Measurements from ENCODE around the gene PLEKHN1.
A peak's percentile ranks its signal among the peaks of the same experiment; 100 is the strongest.
"Not testable (repeated sequence)": the region's sequence is repeated elsewhere in the genome, so short reads cannot be mapped to it uniquely, and the experiment has no call there.

The PLEKHN1 gene

DNA sequence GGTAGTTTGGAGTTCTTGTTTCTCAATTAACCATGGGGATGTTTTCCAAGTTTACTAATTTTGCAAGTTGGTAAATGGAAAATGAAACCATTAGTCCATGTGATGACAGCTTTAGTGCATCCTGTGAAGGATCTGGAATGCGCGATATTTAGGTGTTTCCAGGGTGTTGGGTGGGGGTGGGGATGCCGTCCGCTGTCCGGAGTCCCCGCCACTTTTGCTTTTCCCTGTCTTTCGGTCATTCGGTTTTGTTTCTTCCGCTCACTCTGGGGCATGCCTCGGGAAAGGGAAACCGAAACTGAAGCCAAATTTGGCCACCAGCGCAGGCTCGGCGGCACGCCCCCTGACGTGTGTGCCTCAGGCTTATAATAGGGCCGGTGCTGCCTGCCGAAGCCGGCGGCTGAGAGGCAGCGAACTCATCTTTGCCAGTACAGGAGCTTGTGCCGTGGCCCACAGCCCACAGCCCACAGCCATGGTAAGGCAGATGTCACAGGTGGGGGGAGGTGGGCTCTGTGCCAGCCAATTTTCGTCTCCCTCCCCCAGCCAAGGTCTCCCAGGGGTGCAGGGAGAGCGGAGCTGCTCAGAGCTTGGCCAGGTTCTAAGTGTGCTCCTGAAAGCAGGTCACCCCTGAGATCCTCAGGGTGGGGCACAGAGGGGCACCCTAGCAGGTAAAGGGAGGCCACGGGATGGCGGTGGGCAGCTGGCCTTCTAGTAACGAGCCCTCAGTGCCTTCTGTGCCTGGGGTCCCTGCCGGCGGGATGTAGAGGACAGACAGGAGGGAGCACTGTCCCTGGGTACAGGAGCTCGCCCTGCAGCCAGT lies 47.0 kb downstream of the PLEKHN1 start, which contains the start of gene ISG15:
ISG15 (plus strand) TSS at position 393 of the 817 bp plus-strand sequence; CDS start at position 470, 77 bp downstream.
- TF ChIP-seq EZH2 (optimal IDR thresholded peaks at IDR 0.05; ENCODE audit: low read depth, low read length): no peak
- no peak for TF ChIP-seq EZH2phosphoT487 (IDR thresholded peaks at IDR 0.05; ENCODE audit: low read length)
- TF ChIP-seq CTCF (IDR thresholded peaks at IDR 0.05; ENCODE audit: low read length): no peak
- Histone ChIP-seq H3K9ac (ENCODE audit: low read length) (peak within 1 kb of the TSS; percentile 42), H3K4me1 (ENCODE audit: low read length) (peaks cover 8% of the 10 kb centered on the region), H3K79me2 (ENCODE audit: low read length) (no peaks in the 10 kb centered on the region), H3K36me3 (replicated peaks; ENCODE audit: insufficient read depth, low read length) (no peaks in the 10 kb centered on the region), H3K9me3 (replicated peaks; ENCODE audit: insufficient read depth, low read length) (no peaks in the 10 kb centered on the region; the same call in 1 of the 2 replicates), H3K4me3 (ENCODE audit: low read length) (peak within 1 kb of the TSS; percentile 77), H4K20me1 (ENCODE audit: insufficient read depth, low read length) (no peaks in the 10 kb centered on the region), H3K27ac (ENCODE audit: low read length) (peak within 1 kb of the TSS; percentile 20; the same call in 1 of the 2 replicates), H3F3A (ENCODE audit: insufficient read depth, low read length) (no peaks in the 10 kb centered on the region), H3K9me2 (replicated peaks; ENCODE audit: insufficient read depth, low read length) (no peaks in the 10 kb centered on the region), H2AFZ (ENCODE audit: low read length) (peak within 1 kb of the TSS; percentile 93), H3K4me2 (ENCODE audit: low read depth, low read length) (peak within 1 kb of the TSS; percentile 99), H3K27me3 (replicated peaks; ENCODE audit: insufficient read depth, low read length) (peaks cover 37% of the 10 kb centered on the region)
- peak; percentile 92 for DNase-seq

- H3K9me2 ChIP-seq (replicated peaks; ENCODE audit: insufficient read depth, low read length): no peaks in the 10 kb centered on the region
- H3K79me2 ChIP-seq (ENCODE audit: low read length): no peaks in the 10 kb centered on the region
- peaks cover 29% of the 10 kb centered on the region for H3K27me3 ChIP-seq (replicated peaks; ENCODE audit: insufficient read depth, low read length)
- no peaks in the 10 kb centered on the region for H4K20me1 ChIP-seq (ENCODE audit: insufficient read depth, low read length)
- peak overlapping the region; percentile 77 for H3K4me3 ChIP-seq (ENCODE audit: low read length)
- peak overlapping the region; percentile 93 for H2AFZ ChIP-seq (ENCODE audit: low read length)
- no peaks in the 10 kb centered on the region for H3F3A ChIP-seq (ENCODE audit: insufficient read depth, low read length)
- TF ChIP-seq EZH2phosphoT487 (IDR thresholded peaks at IDR 0.05; ENCODE audit: low read length): no peak
- TF ChIP-seq CTCF (IDR thresholded peaks at IDR 0.05; ENCODE audit: low read length): no peak
- no peak for TF ChIP-seq EZH2 (optimal IDR thresholded peaks at IDR 0.05; ENCODE audit: low read depth, low read length)
- no peak overlapping the region for H3K27ac ChIP-seq (ENCODE audit: low read length)
- H3K9me3 ChIP-seq (replicated peaks; ENCODE audit: insufficient read depth, low read length): no peaks in the 10 kb centered on the region; the same call in 1 of the 2 replicates
- H3K36me3 ChIP-seq (replicated peaks; ENCODE audit: insufficient read depth, low read length): no peaks in the 10 kb centered on the region
- H3K4me1 ChIP-seq (ENCODE audit: low read length): peaks cover 8% of the 10 kb centered on the region
- peak overlapping the region; percentile 42 for H3K9ac ChIP-seq (ENCODE audit: low read length)
- DNase-seq: no peak
- peak overlapping the region; percentile 99 for H3K4me2 ChIP-seq (ENCODE audit: low read depth, low read length)
Measured at GRCh38 chr1:1013922-1014648, 47.8 kb downstream of the PLEKHN1 start.

- Histone ChIP-seq H3K9ac (ENCODE audit: low read length) (no peak overlapping the region), H3K79me2 (ENCODE audit: low read length) (no peaks in the 10 kb centered on the region), H3K4me2 (ENCODE audit: low read depth, low read length) (no peak overlapping the region), H3K9me3 (replicated peaks; ENCODE audit: insufficient read depth, low read length) (no peaks in the 10 kb centered on the region; the same call in 1 of the 2 replicates), H3K4me1 (ENCODE audit: low read length) (peaks cover 8% of the 10 kb centered on the region), H3K36me3 (replicated peaks; ENCODE audit: insufficient read depth, low read length) (no peaks in the 10 kb centered on the region), H4K20me1 (ENCODE audit: insufficient read depth, low read length) (no peaks in the 10 kb centered on the region), H3K9me2 (replicated peaks; ENCODE audit: insufficient read depth, low read length) (no peaks in the 10 kb centered on the region), H3K27ac (ENCODE audit: low read length) (no peak overlapping the region), H3K27me3 (replicated peaks; ENCODE audit: insufficient read depth, low read length) (peaks cover 23% of the 10 kb centered on the region), H2AFZ (ENCODE audit: low read length) (no peak overlapping the region), H3F3A (ENCODE audit: insufficient read depth, low read length) (no peaks in the 10 kb centered on the region), H3K4me3 (ENCODE audit: low read length) (no peak overlapping the region)
- TF ChIP-seq EZH2phosphoT487 (IDR thresholded peaks at IDR 0.05; ENCODE audit: low read length) (no peak), CTCF (IDR thresholded peaks at IDR 0.05; ENCODE audit: low read length) (peak; percentile 18; the same call in 1 of the 2 replicates), EZH2 (optimal IDR thresholded peaks at IDR 0.05; ENCODE audit: low read depth, low read length) (no peak)
- DNase-seq: no peak
Measured at GRCh38 chr1:1014799-1015681, 48.8 kb downstream of the PLEKHN1 start.

DNA sequence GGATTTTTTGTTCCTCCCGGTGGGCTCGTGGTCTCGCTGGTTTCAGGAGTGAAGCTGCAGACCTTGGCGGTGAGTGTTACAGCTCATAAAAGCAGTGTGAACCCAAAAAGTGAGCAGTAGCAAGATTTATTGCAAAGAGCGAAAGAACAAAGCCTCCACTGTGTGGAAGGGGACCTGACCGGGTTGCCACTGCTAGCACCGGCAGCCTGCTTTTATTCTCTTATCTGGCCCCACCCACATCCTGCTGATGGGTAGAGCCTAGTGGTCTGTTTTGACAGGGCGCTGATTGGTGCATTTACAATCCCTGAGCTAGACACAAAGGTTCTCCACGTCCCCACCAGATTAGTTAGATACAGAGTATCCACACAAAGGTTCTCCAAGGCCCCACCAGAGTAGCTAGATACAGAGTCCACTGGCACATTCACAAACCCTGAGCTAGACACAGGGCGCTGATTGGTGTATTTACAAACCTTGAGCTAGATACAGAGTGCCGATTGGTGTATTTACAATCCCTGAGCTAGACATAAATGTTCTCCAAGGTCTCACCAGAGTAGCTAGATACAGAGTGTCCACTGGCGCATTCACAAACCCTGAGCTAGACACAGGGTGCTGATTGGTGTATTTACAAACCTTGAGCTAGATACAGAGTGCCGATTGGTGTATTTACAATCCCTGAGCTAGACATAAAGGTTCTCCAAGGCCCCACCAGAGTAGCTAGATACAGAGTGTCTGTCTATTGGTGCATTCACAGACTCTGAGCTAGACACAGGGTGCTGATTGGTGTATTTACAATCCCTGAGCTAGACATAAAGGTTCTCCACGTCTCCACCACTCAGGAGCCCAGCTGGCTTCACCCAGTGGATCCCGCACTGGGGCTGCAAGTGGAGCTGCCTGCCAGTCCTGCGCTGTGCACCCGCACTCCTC lies 51.4 kb downstream of the PLEKHN1 start:
- H3K79me2 ChIP-seq (ENCODE audit: low read length); DNase-seq; H3K4me1 ChIP-seq (ENCODE audit: low read length); H4K20me1 ChIP-seq (ENCODE audit: insufficient read depth, low read length); H3K27ac ChIP-seq (ENCODE audit: low read length); H3K9me3 ChIP-seq (replicated peaks; ENCODE audit: insufficient read depth, low read length); H3F3A ChIP-seq (ENCODE audit: insufficient read depth, low read length); H3K36me3 ChIP-seq (replicated peaks; ENCODE audit: insufficient read depth, low read length); H3K4me2 ChIP-seq (ENCODE audit: low read depth, low read length); H3K4me3 ChIP-seq (ENCODE audit: low read length); H3K9ac ChIP-seq (ENCODE audit: low read length); H3K9me2 ChIP-seq (replicated peaks; ENCODE audit: insufficient read depth, low read length); H2AFZ ChIP-seq (ENCODE audit: low read length): not testable (repeated sequence)
- peaks cover 27% of the 10 kb centered on the region for H3K27me3 ChIP-seq (replicated peaks; ENCODE audit: insufficient read depth, low read length)
